Epithelial cell of prostate (primary cell): Measurements from ENCODE around the gene BEND6.

Experiments used
- DNase-seq: peaks from one replicate; pipeline ENCODE4 v3.0.0-alpha.2; 2011; ENCODE audit warnings: low read depth, low spot score
- H3K27ac ChIP-seq: fragments of 450-650 bp; 2 replicates; pipeline ENCODE4 v1.5.1; 2017; ENCODE audit warnings: mild to moderate bottlenecking

The BEND6 gene

GRCh38 chr6:56954403-56955170, at the start of gene BEND6:
Gene BEND6 (plus strand): TSS chr6:56955107. CDS start chr6:56981811, 26,704 bp downstream.
- H3K27ac ChIP-seq, result peak within 1 kb of the TSS; percentile 44
- DNase-seq, result no peak

GRCh38 chr6:56905378-56905777, 49.5 kb upstream of the BEND6 start:
- H3K27ac ChIP-seq, result no peak overlapping the region
- no peak for DNase-seq

DNA sequence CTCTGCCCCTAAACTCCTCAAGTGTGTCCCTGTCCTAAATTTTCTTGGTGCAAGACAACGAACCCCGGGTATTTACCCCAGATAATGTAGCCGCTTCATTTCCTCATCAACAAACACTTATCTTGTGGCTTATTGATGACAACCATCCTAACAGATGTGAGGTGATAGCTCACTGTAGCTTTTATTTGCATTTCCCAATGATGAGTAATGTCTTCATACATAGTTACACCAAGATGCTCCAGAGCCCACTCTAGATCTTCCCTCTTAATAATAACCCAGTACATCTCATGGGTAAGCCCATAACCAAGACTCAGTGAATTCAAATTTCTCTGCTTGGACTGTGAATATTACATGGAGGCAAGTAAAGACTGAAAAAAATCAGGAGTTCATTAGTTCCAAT, 48.2 kb upstream of the BEND6 start:
- no peak for DNase-seq
- no peak overlapping the region for H3K27ac ChIP-seq

- DNase-seq, result peak; percentile 83
- peak overlapping the region; percentile 5 for H3K27ac ChIP-seq
Measured at GRCh38 chr6:56909115-56909907, 45.6 kb upstream of the BEND6 start.

GRCh38 chr6:56911847-56912246, 43.1 kb upstream of the BEND6 start:
- no peak overlapping the region for H3K27ac ChIP-seq
- no peak for DNase-seq

- no peak overlapping the region for H3K27ac ChIP-seq
- no peak for DNase-seq
Measured at GRCh38 chr6:56913285-56914074, 41.4 kb upstream of the BEND6 start.

GRCh38 chr6:56914798-56915658, 39.9 kb upstream of the BEND6 start:
- H3K27ac ChIP-seq, result no peak overlapping the region
- no peak for DNase-seq

GRCh38 chr6:56915832-56916231, 39.1 kb upstream of the BEND6 start:
- no peak for DNase-seq
- H3K27ac ChIP-seq, result no peak overlapping the region

DNA sequence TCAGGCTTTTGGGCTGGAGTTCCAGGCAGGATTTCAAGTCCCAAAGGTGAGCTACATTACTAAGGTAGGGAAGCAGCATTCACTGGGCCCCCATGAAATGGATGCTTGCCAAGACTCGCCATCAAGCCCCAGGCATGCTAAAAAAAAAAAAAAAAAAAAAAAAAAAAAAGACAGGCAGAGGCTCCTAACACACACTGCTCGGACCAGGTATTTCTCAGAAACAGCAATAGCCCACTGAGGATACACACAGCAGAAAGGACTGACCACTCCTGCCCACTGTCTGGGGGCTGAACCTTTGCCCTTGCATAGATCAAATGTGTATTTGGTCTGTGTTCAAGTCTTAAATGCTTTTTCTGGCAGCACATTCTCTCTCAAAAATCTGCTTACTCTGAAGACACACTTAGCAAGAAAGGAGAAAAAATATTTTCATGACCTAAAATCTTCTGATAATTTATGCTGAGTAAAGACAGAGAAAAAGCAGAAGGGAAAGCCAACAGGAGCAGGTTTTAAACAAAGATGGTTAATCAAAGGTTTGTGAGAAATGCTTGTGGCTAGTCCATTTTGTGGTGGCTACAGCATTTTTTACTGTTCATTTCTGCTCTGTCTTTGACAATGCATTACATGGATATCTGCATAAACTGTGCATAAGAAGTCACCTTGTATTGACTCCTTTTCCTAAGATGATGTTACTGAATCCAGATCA, 37.9 kb upstream of the BEND6 start:
- no peak for DNase-seq
- no peak overlapping the region for H3K27ac ChIP-seq

DNA sequence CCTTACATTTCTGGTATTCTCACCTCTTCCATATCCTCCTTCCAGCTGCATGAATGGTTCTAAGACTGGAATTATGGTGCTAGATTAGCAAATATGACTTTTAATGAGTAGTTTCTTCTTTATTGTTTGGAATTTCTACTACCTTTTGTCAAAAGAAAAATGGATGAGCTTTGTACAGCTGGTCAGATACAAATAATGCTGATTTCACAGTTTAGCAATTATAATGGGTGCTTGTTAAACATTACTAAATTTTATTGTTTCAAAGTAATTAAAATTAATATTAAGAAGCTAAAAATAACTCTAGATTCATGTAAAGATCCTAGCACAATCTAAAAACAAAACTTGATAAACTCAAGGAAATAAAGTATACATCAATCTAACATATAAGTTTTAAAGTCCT, 32.3 kb upstream of the BEND6 start:
- no peak overlapping the region for H3K27ac ChIP-seq
- DNase-seq, result no peak

DNA sequence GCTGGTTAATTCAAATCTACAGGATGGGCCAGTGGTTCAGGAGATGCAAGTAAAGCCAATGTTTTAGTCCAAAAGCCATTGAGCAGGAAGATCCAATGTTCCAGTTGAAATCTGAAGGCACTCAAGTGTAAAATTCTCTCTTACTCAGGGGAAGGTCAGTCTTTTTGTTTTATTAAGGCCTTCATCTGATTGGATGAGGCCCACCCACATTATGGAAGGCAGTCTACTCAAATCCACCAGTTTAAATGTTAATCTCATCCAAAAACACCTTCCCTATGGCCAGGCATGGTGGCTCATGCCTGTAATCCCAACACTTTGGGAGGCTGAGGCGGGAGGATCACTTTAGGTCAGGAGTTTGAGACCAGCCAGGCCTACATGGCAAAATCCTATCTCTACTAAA, 31.3 kb upstream of the BEND6 start:
- no peak for DNase-seq

DNA sequence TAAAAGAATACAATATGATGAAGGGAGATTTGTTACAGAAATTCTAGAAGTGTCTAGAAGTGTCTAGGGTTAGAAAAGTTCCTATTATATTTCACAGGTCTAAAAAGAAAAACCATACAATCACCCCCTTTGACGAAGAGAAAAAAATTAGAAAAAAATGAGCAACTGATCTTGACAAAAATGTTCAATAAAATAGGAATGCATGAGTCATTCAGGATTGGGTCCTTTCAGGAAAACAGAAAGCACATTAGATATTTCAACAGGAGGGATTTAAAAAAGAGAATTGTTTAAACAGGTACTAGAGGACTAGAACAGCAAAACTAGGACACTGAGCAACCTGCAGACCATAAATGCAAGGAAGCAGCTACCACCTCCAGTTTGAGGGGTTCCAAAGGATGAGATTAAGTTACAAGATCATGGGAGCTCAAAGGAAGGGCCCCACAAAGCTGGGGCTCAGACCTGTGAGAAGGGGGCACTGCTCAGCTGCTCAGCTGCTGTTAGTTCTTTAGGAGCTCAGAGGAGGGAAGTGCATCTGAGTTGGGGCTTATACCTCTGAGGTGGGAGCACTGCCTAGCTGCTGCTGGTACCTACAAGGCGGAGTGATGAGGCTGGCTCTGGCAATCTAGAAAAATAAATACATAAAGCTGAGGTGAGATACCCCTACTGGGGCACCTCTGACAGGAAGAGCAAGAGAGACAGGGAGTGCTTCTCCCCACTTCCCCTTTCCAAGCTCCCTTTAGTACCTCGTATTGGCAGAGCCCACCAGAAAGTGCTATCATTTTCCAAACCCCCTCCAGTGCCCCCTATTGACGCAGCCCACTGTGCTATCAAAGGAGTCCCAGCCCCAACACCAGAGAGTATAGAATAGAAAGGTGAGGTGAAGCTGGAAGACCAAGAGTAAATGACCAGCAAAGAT, 27.1 kb upstream of the BEND6 start:
- no peak overlapping the region for H3K27ac ChIP-seq
- no peak for DNase-seq

More for the DNA sequence above, 31.3 kb upstream of the BEND6 start:
- H3K27ac ChIP-seq, result no peak overlapping the region

- H3K27ac ChIP-seq, result no peak overlapping the region
- DNase-seq, result no peak
Measured at GRCh38 chr6:56930846-56931245, 24.1 kb upstream of the BEND6 start.

DNA sequence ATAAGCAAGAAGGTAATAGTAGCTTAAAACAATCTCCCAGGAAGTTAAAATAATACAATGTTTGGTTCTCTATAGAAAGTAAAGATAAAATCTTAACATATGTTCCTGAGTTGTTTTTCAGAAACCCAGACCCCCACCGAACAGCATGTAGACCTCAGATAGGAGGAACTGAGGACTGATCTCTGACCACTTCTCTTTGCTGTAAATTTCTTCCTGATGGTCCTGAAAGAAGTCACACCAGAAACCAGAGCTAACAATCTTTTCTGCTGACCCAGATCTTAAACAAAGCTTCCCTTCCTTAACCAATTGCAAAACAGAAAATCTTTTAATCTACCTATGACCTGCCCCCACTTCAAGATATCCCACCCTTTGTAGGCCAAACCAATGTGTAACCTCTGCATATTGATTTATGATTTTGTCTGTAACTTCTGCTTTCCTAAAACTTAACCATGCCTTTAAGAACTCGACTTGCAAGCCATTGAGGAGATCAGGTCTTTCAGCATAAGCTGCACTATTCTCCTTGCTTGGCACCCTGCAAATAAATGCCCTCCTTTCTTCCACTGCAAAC, 21.9 kb upstream of the BEND6 start:
- no peak for DNase-seq
- no peak overlapping the region for H3K27ac ChIP-seq

GRCh38 chr6:56933650-56934049, 21.3 kb upstream of the BEND6 start:
- no peak for DNase-seq
- H3K27ac ChIP-seq, result no peak overlapping the region

DNA sequence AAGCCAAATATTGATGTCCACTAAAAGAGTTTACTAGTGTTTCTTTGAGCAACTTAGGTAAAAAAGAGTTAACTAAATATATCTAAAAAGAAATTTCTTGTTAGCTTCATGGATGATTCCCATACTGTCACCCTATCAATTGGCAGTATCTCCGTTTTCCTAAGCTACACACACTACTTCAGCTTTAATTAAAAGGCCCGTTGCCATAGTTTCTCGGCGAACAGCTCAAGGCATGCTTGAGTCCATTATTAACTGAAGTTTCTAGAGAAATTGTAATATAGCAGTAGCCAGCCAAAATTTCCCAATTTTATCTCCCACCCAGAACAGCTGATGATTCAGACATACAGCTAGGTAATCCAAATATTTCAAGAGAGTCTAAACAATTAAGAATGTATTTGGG, 20.0 kb upstream of the BEND6 start:
- DNase-seq, result no peak
- H3K27ac ChIP-seq, result no peak overlapping the region

DNA sequence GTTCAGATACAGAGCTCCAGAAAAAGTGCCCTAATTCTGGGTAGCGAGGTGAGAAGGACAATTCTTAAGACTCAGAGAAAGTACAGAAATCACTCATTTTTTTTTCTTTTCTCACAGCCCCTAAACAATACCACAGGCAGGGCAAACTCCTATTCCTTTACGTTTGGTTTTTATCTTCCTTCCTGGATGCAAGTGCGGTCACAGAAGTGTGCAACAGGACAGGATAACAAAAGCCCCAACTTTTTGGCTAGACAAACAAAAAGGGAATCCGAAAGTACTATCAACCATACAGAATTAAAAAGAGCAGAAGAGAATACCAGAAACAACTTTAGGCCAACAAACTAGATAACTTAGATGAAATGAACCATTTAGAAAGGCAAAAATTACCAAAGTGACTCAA, 18.4 kb upstream of the BEND6 start:
- no peak for DNase-seq
- no peak overlapping the region for H3K27ac ChIP-seq

GRCh38 chr6:56938649-56939191, 16.2 kb upstream of the BEND6 start:
- peak overlapping the region; percentile 77 for H3K27ac ChIP-seq
- DNase-seq, result peak; percentile 98
